Measurements from ENCODE around the gene NR2C1.

- no peak for TF ChIP-seq CTCF (conservative IDR thresholded peaks at IDR 0.05 in 1 of 2, IDR thresholded peaks at IDR 0.05 in 1 of 2; ENCODE audit: extremely low read depth in 1 of 2, insufficient read depth in 1 of 2, low read depth in 1 of 2, low read length in 2 of 2)
- no peak for TF ChIP-seq EZH2 (IDR thresholded peaks at IDR 0.05; ENCODE audit: borderline replicate concordance, low read length)
Observed at GRCh38 chr12:95116341-95116740, 42.9 kb upstream of the NR2C1 start.

Measured in mammary epithelial cell (primary cell).